Mononuclear cell (primary cell): ENCODE measurements around the gene EPB41L4B. TPM values are rescaled to one million over a fixed set of nuclear protein-coding genes. Genes with fewer than 3 reads are reported as not detected.
"Not testable (repeated sequence)": the region's sequence is repeated elsewhere in the genome, so short reads cannot be mapped to it uniquely, and the experiment has no call there.

Experiments
- H3K27me3 ChIP-seq: 2 replicates; pipeline ENCODE4 v1.6.0; 2011; ENCODE audit warnings: low read length, control low read depth; ENCODE audit not compliant: insufficient read depth
- H3K4me1 ChIP-seq: 2 replicates; pipeline ENCODE4 v1.5.1; 2011; ENCODE audit warnings: mild to moderate bottlenecking, low read length, control low read depth; ENCODE audit not compliant: insufficient read depth
- H3K4me3 ChIP-seq: 2 replicates; pipeline ENCODE4 v1.5.1; 2011; ENCODE audit warnings: mild to moderate bottlenecking, low read length, moderate library complexity
- H3K9me3 ChIP-seq: 2 replicates; pipeline ENCODE4 v1.5.1; 2011; ENCODE audit warnings: low read depth, mild to moderate bottlenecking, control low read depth, low read length
- total RNA-seq: library from RNA; depleted of rRNA; stranded (reverse); fragments of >200 nt; gene quantifications from one replicate; pipeline ENCODE4 v1.2.3, GENCODE V29; 2012

EPB41L4B gene
- total RNA-seq, 1 donor: not detected

DNA sequence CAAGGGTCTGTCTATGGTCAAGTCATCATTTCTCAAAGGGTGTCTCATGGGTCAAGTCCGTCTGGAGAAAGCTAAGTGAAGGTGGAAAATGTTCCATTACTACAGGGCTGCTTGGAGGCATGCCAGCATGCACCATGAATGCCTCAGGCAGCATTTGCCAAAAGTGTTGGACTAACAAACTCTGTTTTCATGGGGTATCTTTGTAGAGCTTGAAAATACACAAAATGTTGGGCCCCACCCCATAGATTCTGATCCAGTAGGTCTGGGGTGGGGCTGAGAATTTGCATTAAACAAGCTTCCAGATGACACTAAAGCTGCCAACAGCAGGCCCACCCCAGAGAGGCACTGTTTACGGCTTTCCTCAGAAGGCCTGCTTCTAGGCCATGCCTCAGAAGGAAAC is 78.8 kb downstream of the EPB41L4B start:
- H3K4me3 ChIP-seq: no peak overlapping the region
- peaks cover 32% of the 10 kb centered on the region for H3K27me3 ChIP-seq
- no peaks in the 10 kb centered on the region for H3K9me3 ChIP-seq
- H3K4me1 ChIP-seq: no peaks in the 10 kb centered on the region

- no peak overlapping the region for H3K4me3 ChIP-seq
- no peaks in the 10 kb centered on the region for H3K9me3 ChIP-seq
- H3K4me1 ChIP-seq: no peaks in the 10 kb centered on the region
- peaks cover 32% of the 10 kb centered on the region for H3K27me3 ChIP-seq
Observed at GRCh38 chr9:109241207-109241606, 79.7 kb downstream of the EPB41L4B start.

GRCh38 chr9:109239240-109239639 is 81.6 kb downstream of the EPB41L4B start:
- no peaks in the 10 kb centered on the region for H3K4me1 ChIP-seq

GRCh38 chr9:109238655-109239054 is 82.2 kb downstream of the EPB41L4B start:
- Histone ChIP-seq H3K27me3 (peaks cover 17% of the 10 kb centered on the region), H3K9me3 (no peaks in the 10 kb centered on the region), H3K4me3 (no peak overlapping the region), H3K4me1 (no peaks in the 10 kb centered on the region)

More at GRCh38 chr9:109239240-109239639, 81.6 kb downstream of the EPB41L4B start:
- Histone ChIP-seq H3K9me3 (no peaks in the 10 kb centered on the region), H3K4me3 (no peak overlapping the region), H3K27me3 (peaks cover 22% of the 10 kb centered on the region)

DNA sequence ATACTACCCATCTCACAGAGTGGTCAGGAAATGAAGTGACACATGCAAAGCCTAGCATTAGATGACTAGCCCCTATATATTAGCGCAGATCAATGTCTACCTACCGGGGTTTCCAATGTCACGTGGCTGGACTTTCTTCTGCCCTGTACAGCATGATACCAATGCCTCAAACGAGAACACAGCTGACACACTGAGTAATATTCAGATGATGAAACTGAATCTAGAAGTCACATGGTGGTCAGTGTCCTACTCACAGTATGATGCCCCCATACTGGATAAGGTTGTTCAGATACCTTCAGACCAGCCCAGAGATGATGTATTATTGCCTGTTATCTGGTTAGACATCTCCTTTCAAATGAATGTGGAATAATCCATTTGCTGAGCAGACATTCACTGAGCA is 82.7 kb downstream of the EPB41L4B start:
- Histone ChIP-seq H3K4me3 (no peak overlapping the region), H3K27me3 (peaks cover 12% of the 10 kb centered on the region), H3K9me3 (no peaks in the 10 kb centered on the region), H3K4me1 (no peaks in the 10 kb centered on the region)

GRCh38 chr9:109232449-109233237 is 88.2 kb downstream of the EPB41L4B start:
- no peak overlapping the region for H3K4me3 ChIP-seq
- no peaks in the 10 kb centered on the region for H3K4me1 ChIP-seq
- no peaks in the 10 kb centered on the region for H3K9me3 ChIP-seq
- no peaks in the 10 kb centered on the region for H3K27me3 ChIP-seq

DNA sequence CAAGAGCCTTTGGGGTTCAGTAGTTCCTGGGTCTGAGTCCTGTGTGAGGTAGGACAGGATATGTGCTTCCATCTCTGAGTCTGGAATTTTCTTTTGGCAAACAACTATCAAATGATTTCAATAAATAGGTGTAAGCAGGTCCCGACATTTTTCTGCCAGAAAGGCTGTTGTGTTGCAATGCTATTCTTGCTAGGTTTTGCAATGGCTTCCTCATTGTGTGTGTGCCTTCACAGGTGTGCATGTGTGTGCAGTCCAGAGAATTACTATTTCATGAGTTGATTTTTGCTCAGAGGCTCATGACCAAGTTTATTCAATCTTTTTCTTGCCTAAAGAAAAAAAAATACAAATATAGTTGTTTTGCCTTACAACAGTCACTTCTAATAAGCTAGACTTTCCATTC is 89.3 kb downstream of the EPB41L4B start:
- Histone ChIP-seq H3K27me3 (no peaks in the 10 kb centered on the region), H3K4me1 (no peaks in the 10 kb centered on the region), H3K9me3 (no peaks in the 10 kb centered on the region), H3K4me3 (no peak overlapping the region)

- H3K9me3 ChIP-seq: no peaks in the 10 kb centered on the region
- no peaks in the 10 kb centered on the region for H3K4me1 ChIP-seq
- no peaks in the 10 kb centered on the region for H3K27me3 ChIP-seq
- H3K4me3 ChIP-seq: no peak overlapping the region
Observed at GRCh38 chr9:109230277-109230676, 90.6 kb downstream of the EPB41L4B start.

- no peaks in the 10 kb centered on the region for H3K9me3 ChIP-seq
- no peak overlapping the region for H3K4me3 ChIP-seq
- no peaks in the 10 kb centered on the region for H3K27me3 ChIP-seq
- no peaks in the 10 kb centered on the region for H3K4me1 ChIP-seq
Observed at GRCh38 chr9:109229682-109230081, 91.2 kb downstream of the EPB41L4B start.

- no peaks in the 10 kb centered on the region for H3K4me1 ChIP-seq
- no peaks in the 10 kb centered on the region for H3K27me3 ChIP-seq
- H3K4me3 ChIP-seq: no peak overlapping the region
- H3K9me3 ChIP-seq: no peaks in the 10 kb centered on the region
Observed at GRCh38 chr9:109228093-109228642, 92.7 kb downstream of the EPB41L4B start.

DNA sequence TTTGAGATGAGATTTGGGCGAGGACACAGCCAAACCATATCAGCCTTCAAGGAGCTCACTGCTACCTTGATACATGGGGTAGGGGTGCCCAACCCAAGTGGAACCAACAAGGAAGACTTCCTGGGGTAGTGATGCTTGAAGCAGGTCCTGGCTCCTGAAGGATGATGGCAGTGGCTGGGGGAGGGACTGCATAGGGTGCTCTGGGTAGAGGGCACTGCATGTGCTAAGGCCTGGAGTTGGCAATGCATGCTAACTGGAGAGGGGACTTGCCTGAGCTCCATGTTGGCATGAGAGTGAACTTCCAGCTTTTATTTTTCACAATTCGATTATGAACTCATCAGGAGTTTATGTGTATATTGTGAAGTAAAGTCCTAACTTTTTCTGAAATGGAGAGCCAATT is 95.2 kb downstream of the EPB41L4B start:
- no peaks in the 10 kb centered on the region for H3K4me1 ChIP-seq
- H3K9me3 ChIP-seq: no peaks in the 10 kb centered on the region
- H3K27me3 ChIP-seq: no peaks in the 10 kb centered on the region
- H3K4me3 ChIP-seq: no peak overlapping the region

- no peaks in the 10 kb centered on the region for H3K4me1 ChIP-seq
- H3K9me3 ChIP-seq: no peaks in the 10 kb centered on the region
- no peaks in the 10 kb centered on the region for H3K27me3 ChIP-seq
- H3K4me3 ChIP-seq: no peak overlapping the region
Observed at GRCh38 chr9:109224751-109225150, 96.1 kb downstream of the EPB41L4B start.

DNA sequence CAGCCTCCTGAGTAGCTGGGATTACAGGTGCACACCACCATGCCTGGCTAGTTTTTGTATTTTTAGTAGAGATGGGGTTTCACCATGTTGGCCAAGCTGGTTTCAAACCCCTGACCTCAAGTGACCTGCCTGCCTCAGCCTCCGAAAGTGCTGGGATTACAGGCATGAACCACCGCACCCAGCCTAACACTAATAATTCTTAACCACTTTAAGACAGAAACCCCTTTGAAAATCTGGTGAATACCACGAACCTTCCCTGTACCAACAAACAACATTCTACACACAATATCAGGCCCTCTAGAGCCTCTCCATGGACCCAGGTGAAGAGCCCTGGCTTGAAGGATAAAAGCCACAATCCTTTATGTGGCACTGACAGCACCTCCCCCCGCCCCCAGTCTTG is 102.6 kb downstream of the EPB41L4B start:
- not testable (repeated sequence) for H3K9me3 ChIP-seq, H3K4me1 ChIP-seq, H3K27me3 ChIP-seq, H3K4me3 ChIP-seq

- no peak overlapping the region for H3K4me3 ChIP-seq
- peaks cover 3% of the 10 kb centered on the region for H3K27me3 ChIP-seq
- H3K9me3 ChIP-seq: no peaks in the 10 kb centered on the region
- no peaks in the 10 kb centered on the region for H3K4me1 ChIP-seq
Observed at GRCh38 chr9:109214414-109214813, 106.4 kb downstream of the EPB41L4B start.

- no peak overlapping the region for H3K4me3 ChIP-seq
- peaks cover 3% of the 10 kb centered on the region for H3K27me3 ChIP-seq
- H3K4me1 ChIP-seq: no peaks in the 10 kb centered on the region
- no peaks in the 10 kb centered on the region for H3K9me3 ChIP-seq
Observed at GRCh38 chr9:109213285-109214121, 107.4 kb downstream of the EPB41L4B start.
